Chondrocyte (in vitro differentiated cells): ENCODE results near the gene GPHA2. TPM values are rescaled to one million over a fixed set of nuclear protein-coding genes. Genes with fewer than 3 reads are reported as not detected.

ENCODE experiments used
- DNase-seq: peaks from one replicate; pipeline ENCODE4 v3.0.0; 2021; ENCODE audit warnings: mixed read lengths, low spot score
- H3K27ac Mint-ChIP-seq: one replicate; pipeline ENCODE4 v1.8.0; 2021; ENCODE audit warnings: mild to moderate bottlenecking, moderate library complexity, mixed read lengths; ENCODE audit not compliant: unreplicated experiment
- H3K27me3 Mint-ChIP-seq: 2 replicates; pipeline ENCODE4 v1.8.0; 2021; ENCODE audit warnings: low read depth, mixed read lengths
- H3K36me3 Mint-ChIP-seq: 2 replicates; pipeline ENCODE4 v1.8.0; 2021; ENCODE audit warnings: low read depth, mixed read lengths
- H3K4me1 Mint-ChIP-seq: 2 replicates; pipeline ENCODE4 v1.8.0; 2021; ENCODE audit warnings: low read depth, mild to moderate bottlenecking, mixed read lengths
- H3K4me3 Mint-ChIP-seq: one replicate; pipeline ENCODE4 v1.8.0; 2021; ENCODE audit warnings: mild to moderate bottlenecking, moderate library complexity, mixed read lengths; ENCODE audit not compliant: unreplicated experiment
- H3K9me3 Mint-ChIP-seq: 2 replicates; pipeline ENCODE4 v1.8.0; 2021; ENCODE audit warnings: low read depth, mixed read lengths
- total RNA-seq: library from RNA; stranded (reverse); gene quantifications from 3 replicates; pipeline ENCODE4 v1.2.1, GENCODE V29; 2021
- TF ChIP-seq, protein P1 (sequence below): fragments of 200-600 bp; sonication (generic); IDR thresholded peaks from 2 replicates; pipeline ENCODE4 v1.5.0; 2021; ENCODE audit warnings: antibody characterized with exemption, mild to moderate bottlenecking, moderate library complexity

The GPHA2 gene
- total RNA-seq, 1 donor from 2014 or later = not detected

DNA sequence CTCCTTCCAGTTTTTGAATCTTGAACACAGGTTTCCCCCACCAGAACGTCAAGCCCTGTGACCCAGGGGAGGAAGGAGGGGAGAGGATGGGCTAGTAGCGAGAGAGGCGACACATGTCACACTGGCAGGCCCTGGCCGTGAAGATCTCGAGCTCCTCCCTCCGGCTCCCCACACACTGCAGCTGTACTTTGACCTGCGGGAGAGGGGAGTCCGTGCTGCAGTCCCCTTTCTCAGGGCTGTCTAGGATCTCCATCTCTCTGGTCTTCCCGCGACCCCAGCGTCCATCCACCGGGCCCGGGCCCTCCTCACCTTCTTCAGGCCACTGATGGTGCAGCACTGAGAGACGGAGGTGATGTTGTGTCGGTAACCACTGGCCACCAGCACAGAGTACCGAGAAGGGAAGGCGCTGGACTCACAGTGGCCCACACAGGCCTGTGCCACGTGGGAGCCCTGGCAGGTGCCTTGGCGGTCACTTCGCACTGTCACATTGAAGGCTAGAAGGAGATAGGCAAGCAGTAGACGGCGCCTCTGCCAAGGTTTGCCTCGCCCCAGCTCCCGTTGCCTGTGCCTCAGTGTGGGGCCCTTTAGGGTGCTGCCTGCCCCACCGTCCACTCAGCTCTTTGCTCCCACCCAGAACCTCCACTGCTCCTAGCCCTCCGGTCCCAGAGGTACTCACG is 873 bp downstream of the GPHA2 start:
- peak; percentile 75 for DNase-seq
- peaks cover 31% of the 10 kb centered on the region for H3K36me3 Mint-ChIP-seq
- H3K9me3 Mint-ChIP-seq = no peaks in the 10 kb centered on the region
- TF ChIP-seq, protein P1, sequence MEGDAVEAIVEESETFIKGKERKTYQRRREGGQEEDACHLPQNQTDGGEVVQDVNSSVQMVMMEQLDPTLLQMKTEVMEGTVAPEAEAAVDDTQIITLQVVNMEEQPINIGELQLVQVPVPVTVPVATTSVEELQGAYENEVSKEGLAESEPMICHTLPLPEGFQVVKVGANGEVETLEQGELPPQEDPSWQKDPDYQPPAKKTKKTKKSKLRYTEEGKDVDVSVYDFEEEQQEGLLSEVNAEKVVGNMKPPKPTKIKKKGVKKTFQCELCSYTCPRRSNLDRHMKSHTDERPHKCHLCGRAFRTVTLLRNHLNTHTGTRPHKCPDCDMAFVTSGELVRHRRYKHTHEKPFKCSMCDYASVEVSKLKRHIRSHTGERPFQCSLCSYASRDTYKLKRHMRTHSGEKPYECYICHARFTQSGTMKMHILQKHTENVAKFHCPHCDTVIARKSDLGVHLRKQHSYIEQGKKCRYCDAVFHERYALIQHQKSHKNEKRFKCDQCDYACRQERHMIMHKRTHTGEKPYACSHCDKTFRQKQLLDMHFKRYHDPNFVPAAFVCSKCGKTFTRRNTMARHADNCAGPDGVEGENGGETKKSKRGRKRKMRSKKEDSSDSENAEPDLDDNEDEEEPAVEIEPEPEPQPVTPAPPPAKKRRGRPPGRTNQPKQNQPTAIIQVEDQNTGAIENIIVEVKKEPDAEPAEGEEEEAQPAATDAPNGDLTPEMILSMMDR = no peak
- H3K4me3 Mint-ChIP-seq = no peak overlapping the region
- no peaks in the 10 kb centered on the region for H3K27me3 Mint-ChIP-seq
- no peak overlapping the region for H3K27ac Mint-ChIP-seq
- H3K4me1 Mint-ChIP-seq = peaks cover 6% of the 10 kb centered on the region

DNA sequence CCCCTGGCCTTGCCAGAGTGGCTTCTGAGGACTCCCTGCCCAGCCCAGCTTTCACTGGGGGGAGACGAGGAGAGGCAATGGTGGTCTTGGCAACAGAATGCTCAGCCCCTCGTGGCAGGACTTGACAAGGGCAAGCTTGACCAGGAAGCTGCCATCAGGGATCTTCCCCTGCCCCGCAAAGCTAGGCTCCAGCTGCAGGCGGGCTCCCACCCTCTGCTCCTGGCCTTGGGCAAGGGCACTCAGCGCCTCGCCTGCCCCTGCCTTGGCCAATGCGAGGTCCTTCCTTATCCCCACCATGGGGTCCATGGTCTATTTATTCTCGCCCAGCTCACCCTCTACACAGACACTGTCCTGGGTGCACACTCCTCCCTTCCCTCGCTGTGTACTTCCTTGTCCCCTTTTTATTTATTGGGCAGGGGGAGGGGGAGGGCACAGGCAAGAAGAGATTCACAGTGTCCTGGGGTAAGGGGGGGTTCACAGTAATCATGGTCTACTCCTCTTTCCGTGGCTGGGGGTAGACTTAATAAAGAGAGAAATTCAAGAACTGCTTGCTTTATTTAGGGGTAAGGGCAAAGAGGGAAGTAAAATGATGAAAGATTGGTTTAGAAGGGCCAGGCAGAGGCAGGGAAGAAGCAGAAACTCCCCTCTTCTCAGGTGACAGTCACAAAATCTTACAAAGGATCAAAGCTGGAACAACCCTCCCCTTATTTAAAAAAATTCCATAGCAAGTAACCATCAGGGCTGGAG is 1.6 kb downstream of the GPHA2 start:
- H3K27ac Mint-ChIP-seq = no peak overlapping the region
- TF ChIP-seq, protein P1 = no peak

DNA sequence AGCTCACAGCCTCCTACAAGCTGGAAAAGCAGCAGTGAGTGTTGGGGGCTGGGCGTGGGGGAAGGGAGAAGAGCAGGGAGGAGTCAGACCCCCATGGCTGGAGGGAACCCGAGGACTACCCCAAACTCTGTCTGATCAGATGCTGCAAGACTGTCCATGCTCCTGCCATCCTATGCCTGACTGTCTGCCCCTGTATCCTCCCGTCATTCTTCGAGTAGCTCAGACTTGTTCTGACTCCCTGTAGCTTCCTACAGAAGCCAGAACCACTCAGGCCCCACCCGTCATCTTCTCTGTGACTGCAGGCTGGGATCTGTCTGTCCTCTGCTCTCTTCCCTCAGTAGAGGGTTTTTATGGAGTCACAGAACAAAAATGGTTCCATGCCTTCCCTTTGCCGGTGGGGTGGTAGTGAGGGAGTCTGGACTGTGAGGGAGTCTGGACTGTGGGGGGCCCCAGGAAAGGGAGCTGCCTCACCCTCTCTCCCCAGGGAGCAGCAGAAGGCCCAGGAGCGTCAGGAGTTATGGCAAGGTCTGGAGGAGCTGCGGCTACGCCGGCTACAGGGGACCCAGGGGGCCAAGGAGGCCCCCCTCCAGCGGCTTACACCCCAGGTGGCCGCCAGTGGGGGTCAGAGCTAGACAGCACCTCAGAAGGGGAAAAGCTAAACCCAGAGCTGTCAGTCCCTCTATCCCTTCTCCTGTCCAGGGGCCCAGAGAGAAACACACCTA is 2.3 kb downstream of the GPHA2 start:
- H3K9me3 Mint-ChIP-seq = no peaks in the 10 kb centered on the region
- no peaks in the 10 kb centered on the region for H3K27me3 Mint-ChIP-seq
- H3K36me3 Mint-ChIP-seq = peaks cover 35% of the 10 kb centered on the region
- TF ChIP-seq, protein P1 = no peak
- H3K4me1 Mint-ChIP-seq = peaks cover 6% of the 10 kb centered on the region
- no peak overlapping the region for H3K27ac Mint-ChIP-seq
- peak; percentile 88 for DNase-seq
- H3K4me3 Mint-ChIP-seq = no peak overlapping the region

More for the DNA sequence above, 1.6 kb downstream of the GPHA2 start:
- no peak overlapping the region for H3K4me3 Mint-ChIP-seq
- H3K27me3 Mint-ChIP-seq = no peaks in the 10 kb centered on the region
- peak; percentile 71 for DNase-seq
- peaks cover 6% of the 10 kb centered on the region for H3K4me1 Mint-ChIP-seq
- peaks cover 35% of the 10 kb centered on the region for H3K36me3 Mint-ChIP-seq
- no peaks in the 10 kb centered on the region for H3K9me3 Mint-ChIP-seq

DNA sequence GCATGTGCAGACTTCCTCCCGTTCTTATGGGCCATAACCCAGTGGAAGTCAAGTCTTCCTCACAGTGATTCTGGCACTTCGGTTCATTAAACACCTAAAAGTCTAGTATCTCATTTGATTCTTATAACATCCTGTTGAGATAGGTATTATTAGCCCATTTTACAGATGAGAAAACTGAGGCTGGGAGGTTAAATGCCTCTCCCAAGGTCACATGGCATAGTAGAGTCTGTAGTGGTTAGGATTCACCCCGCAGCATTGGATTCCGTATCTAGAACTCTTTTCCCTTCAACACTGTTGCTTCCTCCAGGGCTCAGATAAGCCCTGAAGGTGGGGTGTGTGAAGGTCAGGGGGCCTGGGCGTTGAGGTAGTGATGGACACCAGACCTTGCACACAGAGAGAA is 3.4 kb downstream of the GPHA2 start:
- TF ChIP-seq, protein P1 = no peak
- Mint-ChIP-seq H3K4me1 (peaks cover 6% of the 10 kb centered on the region), H3K9me3 (no peaks in the 10 kb centered on the region), H3K27ac (no peak overlapping the region), H3K36me3 (peaks cover 37% of the 10 kb centered on the region), H3K4me3 (no peak overlapping the region), H3K27me3 (no peaks in the 10 kb centered on the region)
- no peak for DNase-seq

DNA sequence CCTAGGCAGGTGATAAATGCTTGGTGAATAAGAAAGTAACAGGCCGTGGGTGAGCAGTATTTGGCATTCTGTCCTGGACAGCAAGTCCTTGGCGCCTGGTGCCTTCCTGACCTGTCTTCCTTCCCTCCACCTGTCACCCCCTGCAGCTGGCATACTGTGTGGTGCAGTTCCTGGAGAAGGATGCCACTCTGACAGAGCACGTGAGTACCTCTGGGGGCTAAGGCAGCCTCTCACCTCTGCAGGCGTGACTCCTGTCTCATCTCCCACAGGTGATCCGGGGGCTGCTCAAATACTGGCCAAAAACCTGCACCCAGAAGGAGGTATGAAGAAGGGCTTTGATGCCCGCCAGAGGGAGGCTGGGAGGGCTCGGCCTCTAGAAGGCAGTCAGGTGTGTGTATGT is 4.4 kb downstream of the GPHA2 start:
- TF ChIP-seq, protein P1 = no peak
- H3K36me3 Mint-ChIP-seq = peaks cover 39% of the 10 kb centered on the region
- no peaks in the 10 kb centered on the region for H3K27me3 Mint-ChIP-seq
- DNase-seq = no peak
- peaks cover 10% of the 10 kb centered on the region for H3K4me1 Mint-ChIP-seq
- no peak overlapping the region for H3K4me3 Mint-ChIP-seq
- no peak overlapping the region for H3K27ac Mint-ChIP-seq
- H3K9me3 Mint-ChIP-seq = no peaks in the 10 kb centered on the region
